Peyer's patch (tissue), 4 donors: ENCODE measurements around the gene THAP2. TPM values are rescaled to one million over a fixed set of nuclear protein-coding genes. Genes with fewer than 3 reads are reported as not detected.

Source experiments
- DNase-seq, 3 donors: peaks; one replicate each; pipeline ENCODE4 v3.0.0-alpha.2; 2017 to 2019
- H3K27ac ChIP-seq, 4 donors: fragments of 200-600 bp; sonication (generic); one replicate each; pipeline ENCODE4 v1.5.1; 2016 to 2019
- H3K27me3 ChIP-seq, 2 donors: fragments of 200-600 bp; sonication (generic); one replicate each; pipeline ENCODE4 v1.5.1; 2019
- H3K36me3 ChIP-seq, 3 donors: fragments of 200-600 bp; sonication (generic); one replicate each; pipeline ENCODE4 v1.5.1; 2016 to 2019
- H3K4me1 ChIP-seq, 4 donors: fragments of 200-600 bp; sonication (generic); one replicate each; pipeline ENCODE4 v1.5.1; 2016 to 2019
- H3K4me3 ChIP-seq, 4 donors: fragments of 200-600 bp; sonication (generic); 1 replicate in 3 of 4; 2 replicates in 1 of 4; pipeline ENCODE4 v1.5.1; 2016 to 2019; ENCODE audit warnings: mild to moderate bottlenecking in 1 of 4
- H3K9me3 ChIP-seq, 4 donors: fragments of 200-600 bp; sonication (generic); one replicate each; pipeline ENCODE4 v1.5.1; 2016 to 2019; ENCODE audit warnings: mild to moderate bottlenecking in 1 of 4
- POLR2A ChIP-seq, 2 donors: fragments of 450-650 bp; IDR thresholded peaks; one replicate each; pipeline ENCODE4 v1.5.1; 2017; ENCODE audit warnings: antibody characterized with exemption in 2 of 2, mild to moderate bottlenecking in 2 of 2, moderate library complexity in 2 of 2
- total RNA-seq, 4 donors: library from RNA; depleted of rRNA; stranded (reverse); fragments of >200 nt; gene quantifications; one replicate each; pipeline ENCODE4 v1.1.0, GENCODE V29; 2016
- TF ChIP-seq, protein P1 (sequence below), 6 experiments: fragments of 450-650 bp in 4 of 6; fragments of 200-600 bp in 2 of 6; sonication (generic) in 1 of 6; IDR thresholded peaks; one replicate each; pipeline ENCODE4 v1.5.1; 2017 to 2019; ENCODE audit warnings: antibody characterized with exemption in 6 of 6, mild to moderate bottlenecking in 3 of 6, moderate library complexity in 1 of 6

The THAP2 gene
- total RNA-seq, 4 donors from 2014 or later, result 2.8 to 7.5 (median 3.7) TPM

DNA sequence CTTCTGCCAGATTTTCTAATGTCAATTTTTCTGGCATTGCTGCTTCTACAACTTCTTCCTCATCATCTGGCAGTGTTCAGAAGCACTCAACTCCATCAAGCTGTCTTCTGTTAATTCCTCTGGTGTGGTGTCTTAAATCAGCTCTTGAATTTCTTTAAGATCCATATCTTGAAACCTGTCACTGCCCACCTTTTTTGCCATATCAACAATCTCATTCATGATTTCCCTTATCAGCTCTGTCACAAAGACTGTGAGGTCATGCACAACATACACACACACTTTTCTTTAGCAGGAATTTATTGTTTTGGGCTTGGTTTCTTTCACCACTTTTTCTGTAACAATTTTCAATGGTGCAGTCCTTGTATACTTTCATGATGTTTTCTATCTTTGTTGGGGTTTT lies 7.2 kb downstream of the THAP2 start:
- Histone ChIP-seq H3K4me3 (no peak overlapping the region), H3K27me3 (no peaks in the 10 kb centered on the region), H3K36me3 (no peaks in the 10 kb centered on the region), H3K27ac (no peak overlapping the region), H3K9me3 (no peaks in the 10 kb centered on the region), H3K4me1 (no peaks in the 10 kb centered on the region)
- no peak for TF ChIP-seq POLR2A (IDR thresholded peaks at IDR 0.05)
- TF ChIP-seq, protein P1, sequence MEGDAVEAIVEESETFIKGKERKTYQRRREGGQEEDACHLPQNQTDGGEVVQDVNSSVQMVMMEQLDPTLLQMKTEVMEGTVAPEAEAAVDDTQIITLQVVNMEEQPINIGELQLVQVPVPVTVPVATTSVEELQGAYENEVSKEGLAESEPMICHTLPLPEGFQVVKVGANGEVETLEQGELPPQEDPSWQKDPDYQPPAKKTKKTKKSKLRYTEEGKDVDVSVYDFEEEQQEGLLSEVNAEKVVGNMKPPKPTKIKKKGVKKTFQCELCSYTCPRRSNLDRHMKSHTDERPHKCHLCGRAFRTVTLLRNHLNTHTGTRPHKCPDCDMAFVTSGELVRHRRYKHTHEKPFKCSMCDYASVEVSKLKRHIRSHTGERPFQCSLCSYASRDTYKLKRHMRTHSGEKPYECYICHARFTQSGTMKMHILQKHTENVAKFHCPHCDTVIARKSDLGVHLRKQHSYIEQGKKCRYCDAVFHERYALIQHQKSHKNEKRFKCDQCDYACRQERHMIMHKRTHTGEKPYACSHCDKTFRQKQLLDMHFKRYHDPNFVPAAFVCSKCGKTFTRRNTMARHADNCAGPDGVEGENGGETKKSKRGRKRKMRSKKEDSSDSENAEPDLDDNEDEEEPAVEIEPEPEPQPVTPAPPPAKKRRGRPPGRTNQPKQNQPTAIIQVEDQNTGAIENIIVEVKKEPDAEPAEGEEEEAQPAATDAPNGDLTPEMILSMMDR (IDR thresholded peaks at IDR 0.05), result no peak
- DNase-seq, result no peak

DNA sequence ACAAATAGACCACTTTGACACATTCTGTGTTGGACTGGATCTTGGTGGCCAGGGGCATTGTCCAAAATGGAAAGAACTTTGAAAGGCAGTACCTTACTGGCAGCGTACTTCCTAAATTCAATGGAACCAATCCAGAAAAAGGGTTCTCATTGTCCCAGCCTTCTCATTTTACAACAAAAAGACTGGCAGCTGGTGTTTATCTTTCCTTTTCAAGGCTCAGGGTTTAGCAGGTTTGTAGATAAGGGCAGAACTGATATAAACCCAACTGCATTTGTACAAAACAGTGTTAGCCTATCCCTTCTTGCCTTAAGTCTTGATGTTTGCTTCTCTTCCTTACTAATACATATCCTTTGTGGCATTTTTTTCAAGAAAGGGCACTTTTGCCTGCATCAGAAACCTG lies 7.7 kb downstream of the THAP2 start:
- no peak for TF ChIP-seq POLR2A (IDR thresholded peaks at IDR 0.05)
- TF ChIP-seq, protein P1 (IDR thresholded peaks at IDR 0.05), result no peak
- no peaks in the 10 kb centered on the region for H3K27me3 ChIP-seq
- DNase-seq, result no peak
- no peak overlapping the region for H3K27ac ChIP-seq
- H3K4me1 ChIP-seq, result no peaks in the 10 kb centered on the region
- H3K36me3 ChIP-seq, result no peaks in the 10 kb centered on the region
- H3K9me3 ChIP-seq, result no peaks in the 10 kb centered on the region
- no peak overlapping the region for H3K4me3 ChIP-seq

DNA sequence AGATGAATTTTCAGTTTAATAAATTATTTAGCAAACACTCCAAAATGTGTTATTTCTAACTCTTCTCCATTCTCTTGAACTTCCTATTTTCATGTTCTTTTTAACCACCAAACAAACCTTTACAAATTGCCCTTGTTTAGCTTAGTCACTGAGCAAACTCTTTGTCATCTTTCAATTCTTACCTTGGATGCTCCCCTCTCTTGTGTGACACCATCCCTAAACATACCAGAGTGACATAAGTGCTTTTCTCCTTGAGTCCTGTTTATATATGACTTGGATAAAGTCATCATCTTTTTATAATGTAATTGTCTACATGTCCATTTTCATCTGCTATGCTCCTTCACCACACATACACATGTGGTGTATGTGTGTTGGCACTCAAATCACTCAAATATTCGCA lies 18.4 kb downstream of the THAP2 start:
- Histone ChIP-seq H3K36me3 (no peaks in the 10 kb centered on the region), H3K4me3 (no peak overlapping the region), H3K4me1 (peaks cover 0 to 8% (median 0%) of the 10 kb centered on the region in 4 donors), H3K27me3 (no peaks in the 10 kb centered on the region), H3K9me3 (no peaks in the 10 kb centered on the region), H3K27ac (no peak overlapping the region)
- no peak for DNase-seq
- TF ChIP-seq POLR2A (IDR thresholded peaks at IDR 0.05), result no peak
- TF ChIP-seq, protein P1 (IDR thresholded peaks at IDR 0.05), result no peak

DNA sequence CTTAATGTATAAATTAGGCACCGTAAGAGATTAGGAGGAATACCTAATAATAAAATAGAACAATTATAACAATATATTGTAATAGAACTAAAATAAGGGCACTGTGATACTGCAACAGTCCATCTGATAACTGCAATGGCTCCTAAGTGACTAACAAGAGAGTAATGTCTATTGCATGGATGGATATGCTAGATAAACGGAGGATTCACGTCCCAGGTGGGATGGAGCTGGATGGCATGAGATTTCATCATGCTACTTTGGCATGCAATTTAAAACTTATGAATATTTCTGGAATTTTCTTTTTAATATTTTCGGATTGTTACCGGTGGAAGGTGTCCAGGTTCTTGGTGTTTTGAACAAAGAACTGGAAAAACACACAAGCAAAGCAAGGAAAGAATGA lies 19.5 kb downstream of the THAP2 start:
- H3K4me1 ChIP-seq, result peaks cover 0 to 15% (median 0%) of the 10 kb centered on the region in 4 donors
- H3K27ac ChIP-seq, result no peak overlapping the region
- H3K27me3 ChIP-seq, result no peaks in the 10 kb centered on the region
- H3K9me3 ChIP-seq, result no peaks in the 10 kb centered on the region
- no peak overlapping the region for H3K4me3 ChIP-seq
- no peak for TF ChIP-seq POLR2A (IDR thresholded peaks at IDR 0.05)
- TF ChIP-seq, protein P1 (IDR thresholded peaks at IDR 0.05), result no peak
- no peaks in the 10 kb centered on the region for H3K36me3 ChIP-seq
- DNase-seq, result no peak

DNA sequence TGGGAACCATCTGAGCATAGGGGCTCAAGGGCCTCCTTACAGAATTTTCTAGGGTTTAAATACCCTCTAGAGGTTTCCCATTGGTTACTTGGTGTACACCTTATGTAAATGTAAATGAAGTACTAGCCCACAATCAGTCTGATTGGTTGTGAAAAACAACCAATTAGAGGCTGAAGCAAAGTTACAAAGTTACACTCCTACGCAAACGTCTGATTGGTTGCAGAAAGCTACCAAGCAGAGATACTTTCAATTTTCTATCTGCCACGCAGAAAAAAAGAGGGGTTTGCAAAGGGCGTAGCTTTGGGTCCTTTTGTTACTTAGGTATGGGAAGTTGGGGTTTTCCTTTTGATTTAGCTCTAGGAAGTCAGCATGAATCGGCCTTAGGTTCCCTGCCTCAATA lies 20.0 kb downstream of the THAP2 start:
- TF ChIP-seq, protein P1 (IDR thresholded peaks at IDR 0.05), result no peak
- no peak for TF ChIP-seq POLR2A (IDR thresholded peaks at IDR 0.05)
- H3K4me1 ChIP-seq, result peaks cover 0 to 19% (median 0%) of the 10 kb centered on the region in 4 donors
- H3K9me3 ChIP-seq, result no peaks in the 10 kb centered on the region

More for the DNA sequence above, 20.0 kb downstream of the THAP2 start:
- DNase-seq, result no peak
- Histone ChIP-seq H3K4me3 (no peak overlapping the region), H3K27me3 (no peaks in the 10 kb centered on the region), H3K27ac (no peak overlapping the region), H3K36me3 (no peaks in the 10 kb centered on the region)
